Posterior cingulate gyrus (tissue), 11 donors: ENCODE results near the gene AMT.

Experiments used
- DNase-seq, 10 donors: peaks; one replicate each; pipeline versions ENCODE4 v3.0.0 to v3.0.0-alpha.2; 2020 to 2021; ENCODE audit warnings: mixed read lengths in 3 of 10
- intact Hi-C: fragments of 100-400 bp; cut with DNase I; formaldehyde crosslinking; loops from one replicate; pipeline ENCODE4 v1.15.1; 2023

Gene AMT

GRCh38 chr3:49422379-49423248, at the start of gene AMT:
Gene AMT, minus strand, starts transcription at chr3:49422473. Its CDS starts 23 bp downstream, at chr3:49422450.
- DNase-seq = peak in 9 of 10 donors; percentile 30 to 93 (median 46)
- intact Hi-C loops = loop anchor here (10.0 kb wide), 1 partner anchor 298 kb away; the partner anchor contains the start of gene USP19

- intact Hi-C loops = loop anchor here (1.0 kb wide), 2 partner anchors 48 to 60 kb away; partner anchors contain the start of gene RHOA
- DNase-seq = no peak
These were observed 48.6 kb upstream of the AMT start for GRCh38 chr3:49470714-49471420.

DNA sequence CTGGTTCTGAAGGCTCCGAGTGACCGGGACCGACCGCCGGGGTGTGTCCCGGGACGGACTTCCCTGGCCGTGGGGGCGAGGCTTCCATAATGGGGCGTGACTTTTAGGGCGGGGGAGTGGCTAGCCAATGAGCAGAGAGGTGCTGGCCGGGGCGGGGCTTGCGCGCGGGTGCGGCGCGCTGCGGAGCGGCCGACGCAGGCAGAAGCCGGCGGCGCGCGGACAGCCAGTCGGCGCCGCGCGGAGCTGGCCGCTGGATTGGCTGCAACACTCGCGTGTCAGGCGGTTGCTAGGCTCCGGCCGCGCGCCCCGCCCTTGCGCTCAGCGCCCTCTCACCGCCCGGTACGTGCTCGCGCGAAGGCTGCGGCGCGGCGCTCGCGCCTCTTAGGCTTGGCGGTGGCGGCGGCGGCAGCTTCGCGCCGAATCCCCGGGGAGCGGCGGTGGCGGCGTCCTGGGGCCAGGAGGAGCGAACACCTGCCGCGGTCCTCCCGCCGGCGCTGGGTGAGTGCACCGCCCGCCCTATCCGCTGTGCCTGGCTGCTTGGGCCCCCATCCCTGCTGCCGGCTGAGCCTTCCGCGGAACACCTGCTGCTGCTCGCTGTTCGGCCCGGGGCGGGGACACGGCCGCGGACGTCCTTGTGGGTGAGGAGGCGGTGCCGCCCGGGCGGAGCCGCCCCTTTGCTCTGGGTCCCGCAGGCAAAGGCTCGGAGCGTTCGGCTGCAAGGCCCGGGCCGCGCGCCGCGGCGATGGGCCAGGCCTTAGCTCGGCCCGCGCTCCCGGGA, 47.9 kb upstream of the AMT start, which contains the start of gene DAG1:
Gene DAG1, plus strand, starts transcription at position 332 of the 778 bp plus-strand sequence. CDS start 40,268 bp downstream, outside the sequence.
- DNase-seq = peak; percentile 93 to 99 (median 95)
- intact Hi-C loops = loop anchor here (1.0 kb wide), 2 partner anchors 49 to 59 kb away; partner anchors contain the start of gene RHOA

- peak in 9 of 10 donors; percentile 25 to 93 (median 48) for DNase-seq
- intact Hi-C loops = no loop called here
These were observed 47.0 kb upstream of the AMT start for GRCh38 chr3:49469037-49469935.

- peak in 1 of 10 donors; percentile 6 for DNase-seq
- intact Hi-C loops = no loop called here
These were observed 43.8 kb upstream of the AMT start for GRCh38 chr3:49466085-49466484.

- intact Hi-C loops = no loop called here
- peak in 7 of 10 donors; percentile 8 to 85 (median 26) for DNase-seq
These were observed 43.2 kb upstream of the AMT start for GRCh38 chr3:49465270-49466034.

DNA sequence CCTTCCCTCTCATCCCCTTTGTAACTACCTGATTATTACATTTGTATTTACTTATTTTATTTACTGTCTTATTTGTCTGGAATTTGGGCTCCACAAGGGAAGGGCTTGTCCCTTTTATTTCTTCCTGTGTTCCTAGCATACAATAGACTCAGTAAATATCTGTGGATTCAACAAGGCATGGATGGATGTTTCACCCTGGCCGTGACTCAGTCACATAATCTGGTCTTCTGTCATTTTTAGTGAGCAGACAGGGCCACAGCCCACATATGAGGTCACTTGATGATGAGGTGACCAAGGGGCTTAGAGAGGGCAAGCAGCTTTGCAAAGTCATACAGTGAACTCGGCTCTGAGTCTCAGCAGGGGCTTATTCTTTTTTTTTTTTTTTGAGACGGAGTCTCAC, 39.9 kb upstream of the AMT start:
- DNase-seq = peak in 1 of 10 donors; percentile 11
- intact Hi-C loops = no loop called here

DNA sequence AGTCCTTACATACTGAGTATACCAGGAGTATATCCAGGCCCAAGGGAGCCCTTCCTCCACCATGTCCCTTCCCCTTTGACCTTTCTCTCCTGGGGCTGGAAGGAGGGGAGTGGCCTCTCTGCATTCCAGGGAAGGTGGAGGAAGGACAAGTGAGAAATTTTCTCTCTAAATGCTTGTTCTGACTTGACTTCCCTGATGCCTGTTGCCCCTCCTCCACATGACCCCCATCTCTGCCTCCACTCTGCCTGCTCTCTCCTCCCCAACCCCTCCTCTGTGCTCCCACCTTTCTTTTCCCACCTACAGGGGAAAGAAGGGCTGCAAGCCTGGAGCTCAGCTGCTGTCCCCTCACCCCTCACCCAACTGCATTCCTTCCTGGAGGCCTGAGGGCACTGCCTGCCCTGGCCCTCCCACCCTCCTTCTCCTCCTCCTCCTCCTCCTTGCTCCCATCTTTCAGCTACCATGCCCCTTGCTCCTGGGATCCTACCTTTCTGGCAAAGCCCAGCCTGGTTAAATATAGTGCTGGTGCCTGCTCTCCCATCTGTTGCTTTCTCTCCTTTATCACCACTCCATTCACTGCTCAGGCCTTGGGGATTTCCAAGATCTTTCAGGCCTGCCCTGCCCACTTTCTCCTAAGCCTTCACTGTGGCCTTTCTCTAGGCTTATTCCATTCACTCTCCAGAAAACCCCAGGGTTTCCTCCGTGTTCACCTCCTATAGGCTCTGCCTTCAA, 39.3 kb upstream of the AMT start:
- intact Hi-C loops = no loop called here
- DNase-seq = peak in 1 of 10 donors; percentile 24

- intact Hi-C loops = no loop called here
- peak in 2 of 10 donors; percentile 26 to 75 for DNase-seq
These were observed 38.7 kb upstream of the AMT start for GRCh38 chr3:49460956-49461355.

GRCh38 chr3:49460188-49460890, 38.1 kb upstream of the AMT start:
- DNase-seq = peak in 2 of 10 donors; percentile 40 to 67
- intact Hi-C loops = no loop called here

GRCh38 chr3:49456466-49456865, 34.2 kb upstream of the AMT start:
- intact Hi-C loops = no loop called here
- no peak for DNase-seq

DNA sequence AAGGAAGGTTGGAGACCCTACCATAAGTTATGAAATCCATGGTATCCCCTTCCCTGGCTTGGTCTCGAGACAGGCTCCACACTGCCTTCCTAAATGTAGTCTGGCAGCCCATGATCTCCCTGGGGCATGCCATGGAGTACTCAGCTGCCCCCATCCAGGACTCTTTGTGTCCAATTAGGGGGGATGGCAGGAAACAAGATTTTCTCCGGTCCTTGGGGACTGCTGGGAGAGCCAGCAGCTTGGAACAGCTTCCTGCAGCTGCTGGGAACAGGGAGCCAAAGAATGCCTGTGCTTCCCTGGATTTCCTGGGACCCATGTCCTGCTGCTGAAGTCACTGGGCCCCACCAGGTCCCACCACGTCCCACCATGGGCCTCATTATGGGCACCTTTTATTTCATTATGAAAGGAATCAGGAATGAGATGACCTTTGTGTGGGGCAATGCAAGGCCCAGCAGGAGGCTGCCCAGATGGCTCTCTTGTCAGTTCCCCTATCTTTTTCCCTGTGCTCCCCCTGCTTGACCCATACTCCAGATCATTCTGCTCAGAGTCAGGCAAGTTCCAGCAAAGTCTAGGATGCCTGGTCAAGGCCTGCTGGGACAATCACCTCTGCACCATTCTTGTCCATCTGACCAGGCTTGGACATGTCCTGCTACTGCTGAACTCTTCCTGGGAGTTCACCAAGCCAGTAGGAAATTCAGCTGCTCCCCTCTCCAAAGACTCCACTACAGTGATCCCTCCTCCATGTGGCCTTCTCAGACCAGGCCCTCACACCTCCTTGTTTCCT, 32.8 kb upstream of the AMT start:
- no peak for DNase-seq
- intact Hi-C loops = no loop called here

DNA sequence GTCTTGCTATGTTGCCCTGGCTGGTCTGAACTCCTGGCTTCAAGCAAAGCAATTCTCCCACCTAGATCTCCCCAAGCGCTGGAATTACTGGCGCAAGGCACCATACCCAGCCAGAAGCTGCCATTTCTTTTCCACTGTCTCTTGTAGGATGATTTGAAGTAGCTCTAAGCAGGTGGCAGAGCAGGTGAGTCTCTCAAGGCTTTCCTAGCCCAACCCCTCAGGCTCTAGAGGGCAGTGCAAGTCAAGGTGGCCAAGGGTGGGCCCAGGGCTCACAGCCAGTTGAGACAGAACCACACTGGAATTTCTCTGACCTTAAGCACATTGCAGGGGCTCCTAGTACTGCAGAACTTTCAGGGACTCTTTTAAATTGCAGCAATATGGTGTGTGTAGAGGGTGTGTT, 32.2 kb upstream of the AMT start:
- intact Hi-C loops = no loop called here
- no peak for DNase-seq

- intact Hi-C loops = no loop called here
- no peak for DNase-seq
These were observed 31.3 kb upstream of the AMT start for GRCh38 chr3:49453621-49454020.

- intact Hi-C loops = no loop called here
- DNase-seq = no peak
These were observed 23.1 kb upstream of the AMT start for GRCh38 chr3:49445391-49445790.

DNA sequence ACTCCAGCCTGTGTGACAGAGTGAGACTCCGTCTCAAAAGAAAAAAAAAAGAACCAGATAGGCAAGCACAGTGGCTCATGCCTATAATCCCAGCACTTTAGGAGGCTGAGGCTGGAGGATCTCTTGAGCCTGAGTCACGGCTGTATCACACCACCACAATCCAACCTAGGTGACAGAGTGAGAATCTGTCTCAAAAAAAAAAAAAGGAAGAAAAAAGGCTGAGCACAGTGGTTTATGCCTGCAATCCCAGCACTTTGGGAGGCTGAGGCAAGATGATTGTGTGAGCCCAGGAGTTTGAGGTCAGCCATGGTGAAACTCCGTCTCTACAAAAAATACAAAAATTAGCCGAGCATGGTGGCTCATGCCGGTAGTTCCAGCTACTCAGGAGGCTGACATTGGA, 12.5 kb upstream of the AMT start:
- intact Hi-C loops = no loop called here
- DNase-seq = no peak

DNA sequence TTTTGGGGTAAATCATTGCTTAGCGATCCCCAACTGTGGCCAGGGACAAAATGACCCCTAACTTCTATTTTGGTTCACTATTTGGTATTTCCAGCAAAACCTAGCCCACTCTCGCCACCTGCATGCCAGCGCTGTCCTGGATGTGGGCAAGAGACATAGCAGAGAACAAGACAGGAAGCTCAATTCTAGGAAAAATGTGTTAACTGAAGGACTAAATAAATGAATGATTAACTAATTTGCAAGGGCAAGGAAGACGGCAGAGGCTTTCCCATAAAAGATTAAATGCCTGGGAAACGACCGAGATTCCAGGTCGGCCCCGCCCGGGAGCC, 6.4 kb upstream of the AMT start:
- DNase-seq = no peak
- intact Hi-C loops = loop anchor here (10.0 kb wide), 1 partner anchor 304 kb away; the partner anchor contains the start of gene USP19
